Measurements from ENCODE around the gene TMEFF2. TPM values are rescaled to one million over a fixed set of nuclear protein-coding genes. Genes with fewer than 3 reads are reported as not detected.

TMEFF2 gene
- total and polyA plus RNA-seq, 8 donors = 0.05 to 0.75 TPM; not detected in 6

DNA sequence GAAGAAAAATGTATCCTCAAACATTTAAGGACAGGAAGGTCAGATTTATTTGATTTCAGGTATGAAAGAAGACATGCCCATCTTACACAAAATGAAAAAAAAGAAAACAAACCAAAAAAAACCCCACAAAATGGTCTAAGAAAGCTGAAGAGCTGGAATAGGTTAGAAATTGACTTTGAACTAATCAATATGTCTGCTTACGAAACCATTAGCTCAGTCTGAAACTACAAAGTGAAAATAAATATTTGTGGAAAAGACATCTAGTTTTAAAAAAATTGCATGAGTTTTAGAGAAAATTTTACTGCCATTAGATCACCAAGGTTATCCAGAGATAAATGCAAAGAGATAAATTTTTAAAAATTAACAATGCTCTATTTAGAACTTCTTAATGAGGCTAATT is 125.3 kb downstream of the TMEFF2 start:
- WGBS, 2 donors = 65 to 77% methylated on average over 1 of the region's 1 CpG
- no peak overlapping the region for H3K4me3 ChIP-seq
- H3K9me3 ChIP-seq = no peaks in the 10 kb centered on the region
- no peak for ATAC-seq
- DNase-seq = no peak
- H3K27ac ChIP-seq = no peak overlapping the region
- TF ChIP-seq, protein P1, sequence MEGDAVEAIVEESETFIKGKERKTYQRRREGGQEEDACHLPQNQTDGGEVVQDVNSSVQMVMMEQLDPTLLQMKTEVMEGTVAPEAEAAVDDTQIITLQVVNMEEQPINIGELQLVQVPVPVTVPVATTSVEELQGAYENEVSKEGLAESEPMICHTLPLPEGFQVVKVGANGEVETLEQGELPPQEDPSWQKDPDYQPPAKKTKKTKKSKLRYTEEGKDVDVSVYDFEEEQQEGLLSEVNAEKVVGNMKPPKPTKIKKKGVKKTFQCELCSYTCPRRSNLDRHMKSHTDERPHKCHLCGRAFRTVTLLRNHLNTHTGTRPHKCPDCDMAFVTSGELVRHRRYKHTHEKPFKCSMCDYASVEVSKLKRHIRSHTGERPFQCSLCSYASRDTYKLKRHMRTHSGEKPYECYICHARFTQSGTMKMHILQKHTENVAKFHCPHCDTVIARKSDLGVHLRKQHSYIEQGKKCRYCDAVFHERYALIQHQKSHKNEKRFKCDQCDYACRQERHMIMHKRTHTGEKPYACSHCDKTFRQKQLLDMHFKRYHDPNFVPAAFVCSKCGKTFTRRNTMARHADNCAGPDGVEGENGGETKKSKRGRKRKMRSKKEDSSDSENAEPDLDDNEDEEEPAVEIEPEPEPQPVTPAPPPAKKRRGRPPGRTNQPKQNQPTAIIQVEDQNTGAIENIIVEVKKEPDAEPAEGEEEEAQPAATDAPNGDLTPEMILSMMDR (IDR thresholded peaks at IDR 0.05) = no peak
- H3K4me1 ChIP-seq = no peaks in the 10 kb centered on the region
- FAIRE-seq = no peak
- intact Hi-C loops (cut with DNase I) = no loop called here
- H3K27me3 ChIP-seq = no peaks in the 10 kb centered on the region
- no peaks in the 10 kb centered on the region for H3K36me3 ChIP-seq

DNA sequence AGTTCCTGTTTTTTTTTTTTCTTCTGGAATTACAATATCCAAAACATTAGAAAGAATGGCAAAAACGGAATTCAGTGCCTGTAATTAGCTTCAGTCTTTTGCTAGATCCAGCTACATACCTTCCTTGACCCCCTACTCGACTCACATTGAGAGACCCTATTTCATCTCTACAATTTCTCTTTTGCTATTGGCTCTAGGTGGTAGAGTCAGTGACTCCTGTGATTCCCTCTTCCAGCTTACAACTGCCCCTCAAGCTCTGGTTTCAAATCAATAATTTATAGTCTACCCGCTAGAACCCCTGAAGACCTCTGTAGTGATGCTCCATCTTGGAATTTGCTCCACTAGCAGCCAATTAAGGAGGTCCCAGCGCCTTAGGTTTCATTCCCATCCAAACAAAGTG is 125.8 kb downstream of the TMEFF2 start:
- Histone ChIP-seq H3K27ac (no peak overlapping the region), H3K36me3 (no peaks in the 10 kb centered on the region), H3K4me1 (no peaks in the 10 kb centered on the region), H3K27me3 (no peaks in the 10 kb centered on the region), H3K9me3 (no peaks in the 10 kb centered on the region), H3K4me3 (no peak overlapping the region)
- WGBS, 2 donors = 69 to 76% methylated on average over 4 of the region's 4 CpGs
- FAIRE-seq = no peak
- no peak for ATAC-seq
- TF ChIP-seq, protein P1 (IDR thresholded peaks at IDR 0.05) = no peak
- no peak for DNase-seq
- intact Hi-C loops (cut with DNase I) = no loop called here

- TF ChIP-seq, protein P1 (IDR thresholded peaks at IDR 0.05) = no peak
- WGBS, 2 donors = 18 to 42% methylated on average over 1 of the region's 1 CpG
Measured at GRCh38 chr2:192067631-192068030, 127.1 kb downstream of the TMEFF2 start.

GRCh38 chr2:192064459-192064858 is 130.3 kb downstream of the TMEFF2 start:
- Histone ChIP-seq H3K27me3 (no peaks in the 10 kb centered on the region), H3K9me3 (no peaks in the 10 kb centered on the region), H3K4me1 (no peaks in the 10 kb centered on the region), H3K27ac (no peak overlapping the region), H3K4me3 (no peak overlapping the region), H3K36me3 (no peaks in the 10 kb centered on the region)
- DNase-seq (no peak), FAIRE-seq (no peak), ATAC-seq (no peak)
- intact Hi-C loops (cut with DNase I) = no loop called here
- TF ChIP-seq, protein P1 (IDR thresholded peaks at IDR 0.05) = no peak
- WGBS, 2 donors = 87 to 93% methylated on average over 2 of the region's 2 CpGs

More at GRCh38 chr2:192067631-192068030, 127.1 kb downstream of the TMEFF2 start:
- ATAC-seq (no peak), FAIRE-seq (no peak), DNase-seq (no peak)
- Histone ChIP-seq H3K4me3 (no peak overlapping the region), H3K4me1 (no peaks in the 10 kb centered on the region), H3K27me3 (no peaks in the 10 kb centered on the region), H3K9me3 (no peaks in the 10 kb centered on the region), H3K27ac (no peak overlapping the region), H3K36me3 (no peaks in the 10 kb centered on the region)
- intact Hi-C loops (cut with DNase I) = no loop called here

- ATAC-seq = no peak
- Histone ChIP-seq H3K36me3 (no peaks in the 10 kb centered on the region), H3K4me1 (no peaks in the 10 kb centered on the region), H3K27ac (no peak overlapping the region), H3K9me3 (no peaks in the 10 kb centered on the region), H3K27me3 (no peaks in the 10 kb centered on the region), H3K4me3 (no peak overlapping the region)
- intact Hi-C loops (cut with DNase I) = no loop called here
- no peak for DNase-seq
- 62 to 64% methylated on average over 3 of the region's 3 CpGs for WGBS, 2 donors
- TF ChIP-seq, protein P1 (IDR thresholded peaks at IDR 0.05) = no peak
- no peak for FAIRE-seq
Measured at GRCh38 chr2:192060161-192060560, 134.6 kb downstream of the TMEFF2 start.

All from pancreas (tissue), 10 donors.